HEK293T (cell line): ENCODE results near the gene STARD13.

Experiments used
- CTCF ChIA-PET: fragments of 350-600 bp; formaldehyde crosslinking; extraction: SDS; loops from one replicate; lab custom pipeline; 2021; ENCODE audit warnings: antibody characterized with exemption, inconsistent platforms; lab: Yijun Ruan, JAX
- POLR2A ChIA-PET: fragments of 350-600 bp; formaldehyde crosslinking; extraction: SDS; loops from one replicate; lab custom pipeline; 2020; ENCODE audit warnings: antibody characterized with exemption, inconsistent platforms; lab: Yijun Ruan, JAX
- DNase-seq: peaks from one replicate; pipeline ENCODE4 v3.0.0; 2012; ENCODE audit warnings: mixed read lengths; ENCODE audit errors: extremely low spot score
- ARNT ChIP-seq: fragments of 450-650 bp; IDR thresholded peaks from 2 replicates; pipeline ENCODE4 v1.6.1; 2017; ENCODE audit warnings: mild to moderate bottlenecking
- BHLHE40 ChIP-seq: fragments of 450-650 bp; IDR thresholded peaks from 2 replicates; pipeline ENCODE4 v1.6.1; 2016; ENCODE audit warnings: mild to moderate bottlenecking, moderate library complexity, borderline replicate concordance
- CTBP1 ChIP-seq: fragments of 450-650 bp; IDR thresholded peaks from 2 replicates; pipeline ENCODE4 v1.6.1; 2016; ENCODE audit warnings: borderline replicate concordance
- ELF4 ChIP-seq: fragments of 450-650 bp; IDR thresholded peaks from 2 replicates; pipeline ENCODE4 v1.6.1; 2017; ENCODE audit warnings: antibody characterized with exemption
- FOXA1 ChIP-seq: fragments of 450-650 bp; IDR thresholded peaks from 2 replicates; pipeline ENCODE4 v1.6.1; 2016; ENCODE audit warnings: mild to moderate bottlenecking
- FOXK2 ChIP-seq: fragments of 450-650 bp; IDR thresholded peaks from 2 replicates; pipeline ENCODE4 v1.6.1; 2016; ENCODE audit warnings: mild to moderate bottlenecking
- FOXM1 ChIP-seq: fragments of 450-650 bp; IDR thresholded peaks from 2 replicates; pipeline ENCODE4 v1.6.1; 2017; ENCODE audit warnings: mild to moderate bottlenecking, borderline replicate concordance
- HDGF ChIP-seq: fragments of 450-650 bp; IDR thresholded peaks from 2 replicates; pipeline ENCODE4 v1.6.1; 2017; ENCODE audit warnings: antibody characterized with exemption, borderline replicate concordance
- L3MBTL2 ChIP-seq: fragments of 450-650 bp; conservative IDR thresholded peaks from 2 replicates; pipeline ENCODE4 v1.6.1; 2016; ENCODE audit warnings: mild to moderate bottlenecking
- LEF1 ChIP-seq: fragments of 450-650 bp; IDR thresholded peaks from 2 replicates; pipeline ENCODE4 v1.6.1; 2017; ENCODE audit warnings: mild to moderate bottlenecking, borderline replicate concordance
- NFRKB ChIP-seq: fragments of 450-650 bp; IDR thresholded peaks from 2 replicates; pipeline ENCODE4 v1.6.1; 2016; ENCODE audit warnings: mild to moderate bottlenecking, moderate library complexity
- PKNOX1 ChIP-seq: fragments of 450-650 bp; IDR thresholded peaks from 2 replicates; pipeline ENCODE4 v1.6.1; 2016
- SP1 ChIP-seq: fragments of 450-650 bp; IDR thresholded peaks from 2 replicates; pipeline ENCODE4 v1.6.1; 2017
- SUZ12 ChIP-seq: fragments of 450-650 bp; IDR thresholded peaks from 2 replicates; pipeline ENCODE4 v1.6.1; 2016; ENCODE audit warnings: mild to moderate bottlenecking
- TARDBP ChIP-seq: fragments of 450-650 bp; IDR thresholded peaks from 2 replicates; pipeline ENCODE4 v1.6.1; 2016
- ZNF384 ChIP-seq: fragments of 450-650 bp; IDR thresholded peaks from 2 replicates; pipeline ENCODE4 v1.6.1; 2016

STARD13 gene

DNA sequence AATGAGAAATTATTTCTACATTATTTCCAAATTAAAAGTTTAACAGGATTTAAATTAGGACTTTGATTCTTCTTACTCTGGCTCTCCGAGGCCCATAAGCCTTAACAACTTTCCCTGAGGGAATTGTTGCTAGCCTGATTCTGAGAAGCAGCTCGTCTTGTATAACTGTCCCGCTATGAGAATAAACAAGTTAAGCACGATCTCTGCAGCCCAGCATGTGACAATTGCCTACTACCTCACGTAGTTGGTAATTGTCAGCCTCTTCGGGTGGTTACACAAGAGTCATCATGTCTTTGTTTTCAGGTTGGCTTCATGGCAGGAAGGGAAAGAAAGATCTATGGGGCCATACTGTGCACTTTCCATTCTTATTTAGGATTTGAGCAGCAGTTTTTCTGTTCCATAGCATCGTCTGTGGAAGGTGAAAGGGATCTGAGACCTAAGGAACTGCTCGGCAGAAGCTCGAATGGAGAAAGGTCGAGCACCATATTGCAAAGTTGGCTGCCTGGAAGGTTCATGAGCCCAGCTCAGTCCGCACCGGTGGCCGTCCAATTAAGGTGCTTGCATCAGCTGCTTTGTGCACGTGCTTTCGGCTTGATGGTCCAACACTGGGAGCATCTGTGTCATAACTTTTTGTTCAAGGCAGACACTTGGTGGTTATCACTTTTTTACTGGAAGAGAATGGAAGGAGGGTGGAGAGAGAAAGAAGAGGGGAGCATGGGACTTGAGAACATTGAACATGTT lies 1.8 kb upstream of the STARD13 start:
- POLR2A ChIA-PET, result no interaction called here
- TF ChIP-seq HDGF, result no peak
- TF ChIP-seq CTBP1, result no peak
- no peak for TF ChIP-seq FOXK2
- TF ChIP-seq FOXA1, result no peak
- TF ChIP-seq NFRKB, result no peak
- TF ChIP-seq ARNT, result peak; percentile 97
- TF ChIP-seq TARDBP, result no peak
- no peak for DNase-seq
- CTCF ChIA-PET, result no interaction called here

DNA sequence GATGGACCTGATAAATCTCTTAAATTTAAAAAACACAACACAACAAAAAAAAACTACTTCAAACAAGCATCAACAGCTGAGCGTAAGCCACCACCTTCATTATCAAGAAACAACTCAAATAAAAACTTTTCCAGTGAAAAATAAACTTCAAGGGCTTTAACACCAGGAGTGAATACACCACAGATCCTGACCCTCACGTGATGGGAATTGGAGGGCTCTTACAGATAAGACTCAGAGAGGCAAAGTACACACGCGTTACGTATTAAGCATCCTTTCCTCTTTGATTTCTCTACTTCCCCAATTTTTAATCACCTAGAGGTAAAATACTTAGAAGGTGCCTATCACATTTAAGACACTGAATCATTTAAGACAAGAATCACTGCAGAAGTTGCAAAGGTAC lies 573 bp upstream of the STARD13 start:
- TF ChIP-seq BHLHE40 (no peak), ZNF384 (no peak), PKNOX1 (no peak), HDGF (no peak), L3MBTL2 (peak; percentile 44; the same call in 1 of the 2 replicates), TARDBP (no peak), CTBP1 (no peak), SUZ12 (no peak), FOXA1 (no peak)
- DNase-seq, result no peak
- POLR2A ChIA-PET, result interaction anchor here (1.1 to 1.9 kb wide), 3 partner anchors 16 to 257 kb away, joined by 3 to 5 read pairs (median 4); no protein-coding TSS in a partner anchor

GRCh38 chr13:33284916-33285315 lies 639 bp downstream of the STARD13 start:
- CTCF ChIA-PET, result no interaction called here
- TF ChIP-seq SP1, result no peak
- TF ChIP-seq PKNOX1, result peak; percentile 67; the same call in 1 of the 2 replicates
- POLR2A ChIA-PET, result interaction anchor here (1.9 kb wide), 1 partner anchor 82 kb away, joined by 5 read pairs; no protein-coding TSS in a partner anchor
- no peak for DNase-seq

More for the DNA sequence above, 573 bp upstream of the STARD13 start:
- CTCF ChIA-PET, result no interaction called here

- POLR2A ChIA-PET, result interaction anchor here (1.9 kb wide), 1 partner anchor 82 kb away, joined by 5 read pairs; no protein-coding TSS in a partner anchor
- CTCF ChIA-PET, result no interaction called here
- no peak for DNase-seq
- TF ChIP-seq ZNF384 (no peak), FOXK2 (no peak), LEF1 (no peak), ELF4 (no peak), FOXM1 (no peak), FOXA1 (no peak), BHLHE40 (no peak), L3MBTL2 (no peak), CTBP1 (no peak), SP1 (no peak), NFRKB (no peak), PKNOX1 (no peak)
Measured at GRCh38 chr13:33284031-33284430, 1.5 kb downstream of the STARD13 start.

GRCh38 chr13:33283195-33283911 lies 2.2 kb downstream of the STARD13 start:
- POLR2A ChIA-PET, result no interaction called here
- CTCF ChIA-PET, result no interaction called here
- no peak for DNase-seq
- no peak for TF ChIP-seq L3MBTL2

DNA sequence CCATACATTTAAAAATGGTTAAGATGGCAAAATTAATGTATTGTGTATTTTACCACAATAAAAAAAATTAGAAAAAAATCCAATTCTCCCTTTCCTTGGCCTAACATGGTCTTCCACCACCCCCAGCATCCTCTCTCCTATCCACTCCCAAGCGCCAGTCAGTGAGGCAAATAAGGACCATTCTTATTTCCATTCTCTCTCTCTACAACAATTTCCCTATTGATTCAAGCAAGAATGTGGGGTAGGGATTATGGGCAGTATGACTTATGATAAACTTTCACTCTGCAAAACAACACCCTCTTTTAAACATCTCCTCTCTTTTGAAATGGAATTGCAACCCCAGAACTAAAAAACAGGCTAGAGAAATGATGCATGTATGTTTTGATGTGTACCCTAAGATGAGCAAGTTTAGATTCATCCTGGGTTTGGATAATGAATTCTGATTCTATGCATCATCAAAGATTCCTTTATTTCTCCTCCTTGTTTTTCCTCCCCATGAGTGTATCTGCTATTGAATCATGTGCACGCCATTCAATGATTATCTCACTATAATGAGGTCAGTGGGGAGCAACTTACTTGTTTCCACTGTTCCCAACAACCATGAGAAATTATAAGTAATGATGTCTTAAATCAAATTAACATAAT lies 3.5 kb downstream of the STARD13 start:
- POLR2A ChIA-PET, result no interaction called here
- CTCF ChIA-PET, result no interaction called here
- TF ChIP-seq CTBP1 (no peak), ELF4 (no peak), LEF1 (no peak), L3MBTL2 (no peak), ARNT (no peak)
- no peak for DNase-seq
